GM12872 (cell line): ENCODE measurements around the gene MED15.
A peak's percentile ranks its signal among the peaks of the same experiment; 100 is the strongest.

Experiments
- CTCF ChIP-seq: IDR thresholded peaks from 3 replicates; pipeline ENCODE4 v1.5.1; 2011; ENCODE audit warnings: low read depth, mild to moderate bottlenecking, low read length, moderate library complexity; ENCODE audit not compliant: insufficient read depth

Gene MED15

DNA sequence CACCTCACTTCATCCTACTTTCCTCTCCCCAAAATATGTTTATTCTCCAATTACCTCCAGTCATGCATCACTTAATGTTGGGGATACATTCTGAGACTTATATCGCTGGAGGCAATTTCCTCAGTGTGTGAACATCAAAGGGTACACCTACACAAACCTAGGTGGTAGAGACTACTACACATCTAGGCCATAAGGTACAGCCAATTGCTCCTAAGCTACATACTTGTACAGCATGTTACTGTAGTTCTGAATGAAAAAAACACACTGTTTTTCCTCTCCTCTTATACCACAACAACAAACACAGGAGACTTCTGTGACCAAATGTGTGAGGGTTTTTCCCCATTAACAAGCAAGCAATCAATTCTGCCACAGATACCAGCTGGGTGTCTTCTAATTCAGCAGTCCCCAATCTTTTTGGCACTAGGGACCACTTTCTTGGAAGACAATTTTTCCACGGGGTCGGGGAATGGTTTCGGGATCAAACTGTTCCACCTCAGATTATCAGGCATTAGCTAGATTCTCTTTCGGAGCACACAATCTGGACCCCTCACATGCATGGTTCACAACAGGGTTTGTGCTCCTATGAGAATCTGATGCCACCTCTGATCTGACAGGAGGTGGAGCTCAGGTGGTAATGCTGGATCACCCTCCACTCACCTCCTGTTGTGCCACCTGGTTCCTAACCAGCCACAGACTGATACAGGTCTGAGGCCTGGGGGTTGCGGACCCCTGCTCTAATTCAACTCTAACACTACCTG is 17.0 kb upstream of the MED15 start:
- no peak for TF ChIP-seq CTCF

GRCh38 chr22:20490941-20491307 is 16.5 kb upstream of the MED15 start:
- no peak for TF ChIP-seq CTCF

DNA sequence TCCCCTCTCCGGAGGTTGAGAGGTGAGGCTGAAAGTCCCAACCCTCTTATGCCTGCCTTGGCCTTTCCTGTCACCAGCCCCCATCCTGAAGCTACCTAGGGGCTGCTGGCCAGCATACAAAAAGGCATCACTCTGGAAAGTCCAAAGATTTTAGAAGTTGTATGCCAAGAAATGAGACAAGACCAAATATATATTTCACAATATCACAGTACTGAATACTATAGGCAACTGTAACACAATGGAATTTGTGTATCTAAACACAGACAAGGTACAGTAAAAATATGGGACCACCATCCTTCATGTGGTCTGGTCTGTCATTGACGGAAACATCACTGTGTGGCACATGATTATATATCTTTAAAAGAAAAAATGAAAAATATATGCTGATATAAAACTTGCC is 16.1 kb upstream of the MED15 start:
- TF ChIP-seq CTCF = no peak

- TF ChIP-seq CTCF = no peak
Observed at GRCh38 chr22:20494978-20495860, 12.2 kb upstream of the MED15 start, which contains the start of gene KLHL22. KLHL22 (minus strand) TSS chr22:20495795; CDS start chr22:20489211, 6,584 bp downstream.

GRCh38 chr22:20495861-20496681 is 11.3 kb upstream of the MED15 start:
- TF ChIP-seq CTCF = peak; percentile 88

DNA sequence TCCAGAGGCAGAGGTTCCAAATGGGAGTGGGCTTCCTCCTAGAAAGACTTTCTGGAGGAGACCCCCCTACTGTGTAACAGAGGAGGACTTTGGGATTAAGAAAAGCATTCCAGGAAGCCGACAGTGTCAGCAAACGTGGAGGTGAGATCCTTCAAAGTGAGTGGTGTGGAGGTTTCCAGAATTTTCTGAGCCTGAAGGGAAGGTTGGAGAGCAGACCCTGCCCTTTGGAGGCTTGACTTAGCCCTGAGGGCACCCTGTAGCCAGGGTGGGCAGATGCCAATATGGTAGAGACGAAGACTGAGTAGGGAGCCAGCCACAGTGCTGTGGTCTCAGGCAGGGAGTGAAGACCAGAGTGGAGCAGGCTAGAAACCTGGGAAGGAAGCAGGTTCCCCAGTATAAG is 10.0 kb upstream of the MED15 start:
- no peak for TF ChIP-seq CTCF

GRCh38 chr22:20498913-20499312 is 8.5 kb upstream of the MED15 start:
- no peak for TF ChIP-seq CTCF
